GM12891 (cell line): Measurements from ENCODE around the gene FAM117B.

ENCODE experiments used
- POLR2A ChIP-seq: IDR thresholded peaks from 2 replicates; pipeline ENCODE4 v1.6.1; 2011; ENCODE audit warnings: low read depth, low read length, control low read depth
- POLR2AphosphoS5 ChIP-seq: IDR thresholded peaks from 2 replicates; pipeline ENCODE4 v1.6.1; 2011; ENCODE audit warnings: low read depth, low read length, control low read depth
- SPI1 ChIP-seq: IDR thresholded peaks from 2 replicates; pipeline ENCODE4 v1.6.1; 2011; ENCODE audit warnings: low read depth, low read length, control low read depth
- TAF1 ChIP-seq: IDR thresholded peaks from 2 replicates; pipeline ENCODE4 v1.6.1; 2011; ENCODE audit warnings: low read depth, low read length, control low read depth

DNA sequence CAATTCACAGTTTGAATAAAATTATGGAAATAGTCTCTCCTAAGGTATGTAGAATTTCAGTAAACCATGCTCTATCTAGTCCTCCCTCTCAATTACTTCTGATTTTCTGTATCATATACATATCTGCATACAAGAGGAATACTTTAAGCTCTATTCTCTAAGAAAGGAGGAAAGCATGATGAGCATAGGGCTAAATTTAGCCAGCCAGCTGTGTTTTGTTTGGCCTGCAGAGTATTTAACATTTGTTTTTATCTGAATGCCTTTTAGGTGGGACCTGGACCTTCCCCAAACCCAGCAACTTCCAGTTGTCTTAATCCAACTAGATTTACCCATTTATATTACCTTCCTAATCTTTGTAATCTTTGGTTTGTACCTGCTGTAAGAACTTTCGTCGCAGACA lies 42.2 kb upstream of the FAM117B start:
- no peak for TF ChIP-seq SPI1
- TF ChIP-seq POLR2A, result no peak
- no peak for TF ChIP-seq POLR2AphosphoS5
- no peak for TF ChIP-seq TAF1
